Endothelial cell of umbilical vein (primary cell): ENCODE results near the gene ADARB1. TPM values are rescaled to one million over a fixed set of nuclear protein-coding genes. Genes with fewer than 3 reads are reported as not detected.

Source experiments
- BruUV-seq: library from RNA; stranded (reverse); fragments of 400-500 nt; replicated peaks from 2 replicates; lab custom pipeline; 2021; lab: Mats Ljungman, UMichigan
- CTCF ChIA-PET: fragments of 300-600, 350-600 bp; sonication (Branson Sonifier 250); formaldehyde crosslinking; loops from one replicate; lab custom pipeline; 2021; ENCODE audit warnings: antibody characterized with exemption, inconsistent platforms; lab: Charles Lee
- POLR2A ChIA-PET: fragments of 300-600, 350-600 bp; sonication (Branson Sonifier 250); formaldehyde crosslinking; loops from one replicate; lab custom pipeline; 2021; ENCODE audit warnings: antibody characterized with exemption, inconsistent platforms; lab: Charles Lee
- DNase-seq: peaks from one replicate; pipeline ENCODE4 v3.0.0-alpha.2; 2011; ENCODE audit warnings: low read depth, low spot score
- FAIRE-seq: peaks from 2 replicates; lab custom pipeline; 2011; peaks lifted over from hg19 to GRCh38; lab: Jason Lieb, UNC
- H2AFZ ChIP-seq: 2 replicates; pipeline ENCODE4 v1.6.0; 2012; ENCODE audit warnings: low read depth, low read length, control low read depth, inconsistent platforms
- H3K27ac ChIP-seq: 2 replicates; pipeline ENCODE4 v1.5.1; 2011; ENCODE audit warnings: low read depth, mild to moderate bottlenecking, control low read depth, low read length, moderate library complexity; ENCODE audit not compliant: insufficient read depth
- H3K27me3 ChIP-seq, 2 experiments: 2 replicates each; pipeline versions ENCODE4 v1.6.0 to v1.6.1; 2011; ENCODE audit warnings: low read length in 2 of 2, mixed read lengths in 1 of 2; ENCODE audit not compliant: control insufficient read depth in 2 of 2, insufficient read depth in 2 of 2
- H3K36me3 ChIP-seq, 2 experiments: 2 replicates in 1 of 2; 3 replicates in 1 of 2; pipeline ENCODE4 v1.5.1; 2011; ENCODE audit warnings: low read length in 2 of 2, mild to moderate bottlenecking in 1 of 2, moderate library complexity in 1 of 2; ENCODE audit not compliant: control insufficient read depth in 2 of 2, insufficient read depth in 2 of 2; ENCODE audit errors: extremely low read depth in 1 of 2
- H3K4me1 ChIP-seq: 3 replicates; pipeline ENCODE4 v1.5.1; 2011; ENCODE audit warnings: mild to moderate bottlenecking, low read length; ENCODE audit not compliant: control insufficient read depth, insufficient read depth; ENCODE audit errors: extremely low read depth
- H3K4me2 ChIP-seq: 2 replicates; pipeline ENCODE4 v1.6.1; 2011; ENCODE audit warnings: low read length, control low read depth, mixed read lengths; ENCODE audit not compliant: insufficient read depth
- H3K4me3 ChIP-seq, 3 experiments: fragments of 200-600 bp in 1 of 3; sonication (generic), shearing (Covaris generic) in 1 of 3; replicated peaks in 1 of 3; 2 replicates each; pipeline ENCODE4 v1.5.1; 2011 to 2016; ENCODE audit warnings: control low read depth in 3 of 3, low read length in 3 of 3, mild to moderate bottlenecking in 2 of 3, inconsistent platforms in 1 of 3, low read depth in 1 of 3, moderate library complexity in 1 of 3; ENCODE audit not compliant: insufficient read depth in 1 of 3
- H3K79me2 ChIP-seq: 2 replicates; pipeline ENCODE4 v1.6.0; 2012; ENCODE audit warnings: low read length, inconsistent platforms; ENCODE audit not compliant: control insufficient read depth, insufficient read depth
- H3K9ac ChIP-seq: replicated peaks from 2 replicates; pipeline ENCODE3; 2011; ENCODE audit warnings: low read length, control low read depth; ENCODE audit not compliant: insufficient read depth; ENCODE audit errors: extremely low read depth
- H3K9me1 ChIP-seq: replicated peaks from 3 replicates; pipeline ENCODE4 v1.6.0; 2011; ENCODE audit warnings: mild to moderate bottlenecking, low read length; ENCODE audit not compliant: control insufficient read depth, insufficient read depth; ENCODE audit errors: extremely low read depth
- H3K9me3 ChIP-seq: replicated peaks from 2 replicates; pipeline ENCODE4 v1.5.1; 2012; ENCODE audit warnings: low read length, inconsistent platforms; ENCODE audit not compliant: control insufficient read depth, insufficient read depth
- H4K20me1 ChIP-seq: replicated peaks from 2 replicates; pipeline ENCODE3; 2011; ENCODE audit warnings: mild to moderate bottlenecking, low read length; ENCODE audit not compliant: control insufficient read depth, insufficient read depth; ENCODE audit errors: extremely low read depth
- EZH2 ChIP-seq: IDR thresholded peaks from 2 replicates; pipeline ENCODE4 v1.6.1; 2012; ENCODE audit warnings: borderline replicate concordance, low read depth, mild to moderate bottlenecking, moderate library complexity, low read length, inconsistent platforms; ENCODE audit not compliant: severe bottlenecking
- FOS ChIP-seq: IDR thresholded peaks from 2 replicates; pipeline ENCODE4 v1.6.1; 2011; ENCODE audit warnings: mild to moderate bottlenecking, low read length, moderate library complexity, borderline replicate concordance; ENCODE audit not compliant: insufficient read depth
- GATA2 ChIP-seq: IDR thresholded peaks from 2 replicates; pipeline ENCODE4 v1.7.0; 2011; ENCODE audit warnings: low read depth, mild to moderate bottlenecking, moderate library complexity, mixed read lengths, low read length; ENCODE audit not compliant: insufficient read length, insufficient read depth
- JUN ChIP-seq: IDR thresholded peaks from 2 replicates; pipeline ENCODE4 v1.6.1; 2011; ENCODE audit warnings: borderline replicate concordance, low read depth; ENCODE audit not compliant: insufficient read length, insufficient read depth
- MYC ChIP-seq: IDR thresholded peaks from one replicate; pipeline ENCODE4 v1.6.1; 2011; ENCODE audit warnings: mild to moderate bottlenecking, low read depth, low read length
- POLR2A ChIP-seq: IDR thresholded peaks from 2 replicates; pipeline ENCODE4 v1.6.1; 2012; ENCODE audit warnings: low read depth, mild to moderate bottlenecking, control low read depth, low read length
- POLR2AphosphoS5 ChIP-seq: IDR thresholded peaks from 2 replicates; pipeline ENCODE4 v1.6.1; 2012; ENCODE audit warnings: low read depth, mild to moderate bottlenecking, control low read depth, low read length, moderate library complexity; ENCODE audit not compliant: insufficient read depth
- dilution Hi-C: fragments of 300-500 bp; cut with MboI; formaldehyde crosslinking; loops from one replicate; pipeline ENCODE4 v1.15.0; 2019; ENCODE audit warnings: low sequenced_read_pairs; ENCODE audit not compliant: extremely low pct_ligation_motif_present
- intact Hi-C: fragments of 100-400 bp; cut with micrococcal nuclease; formaldehyde crosslinking; loops from one replicate; pipeline ENCODE4 v1.10.0; 2022
- polyA plus RNA-seq, 4 experiments: library from polyadenylated mRNA; depleted of rRNA in 3 of 4; stranded (reverse) in 3 of 4; unstranded in 1 of 4; fragments of >200 nt; gene quantifications; 2 replicates each; pipeline versions ENCODE4 v1.2.1 to v1.2.3, GENCODE V29; 2011 to 2012; ENCODE audit warnings: missing spikeins in 1 of 4
- total RNA-seq: library from RNA; stranded (reverse); gene quantifications from 2 replicates; pipeline ENCODE4 v1.2.3, GENCODE V29; 2021
- TF ChIP-seq, protein P1 (sequence below), 2 donors: IDR thresholded peaks; 1 replicate in 1 of 2; 2 replicates in 1 of 2; pipeline ENCODE4 v1.5.1; 2011; ENCODE audit warnings: low read length in 2 of 2, mild to moderate bottlenecking in 2 of 2, moderate library complexity in 2 of 2, control low read depth in 1 of 2, inconsistent platforms in 1 of 2, low read depth in 1 of 2; ENCODE audit not compliant: insufficient read depth in 1 of 2; ENCODE audit errors: extremely low read depth in 1 of 2
- TF ChIP-seq, protein P2 (sequence below): IDR thresholded peaks from 2 replicates; pipeline ENCODE4 v1.6.1; 2011; ENCODE audit not compliant: insufficient read depth, insufficient read length

Gene ADARB1
- total and polyA plus RNA-seq, 2 donors (not counting 3 experiments of a cell fraction or from before 2014, with no cell fraction given): 32.5 to 54.3 TPM

DNA sequence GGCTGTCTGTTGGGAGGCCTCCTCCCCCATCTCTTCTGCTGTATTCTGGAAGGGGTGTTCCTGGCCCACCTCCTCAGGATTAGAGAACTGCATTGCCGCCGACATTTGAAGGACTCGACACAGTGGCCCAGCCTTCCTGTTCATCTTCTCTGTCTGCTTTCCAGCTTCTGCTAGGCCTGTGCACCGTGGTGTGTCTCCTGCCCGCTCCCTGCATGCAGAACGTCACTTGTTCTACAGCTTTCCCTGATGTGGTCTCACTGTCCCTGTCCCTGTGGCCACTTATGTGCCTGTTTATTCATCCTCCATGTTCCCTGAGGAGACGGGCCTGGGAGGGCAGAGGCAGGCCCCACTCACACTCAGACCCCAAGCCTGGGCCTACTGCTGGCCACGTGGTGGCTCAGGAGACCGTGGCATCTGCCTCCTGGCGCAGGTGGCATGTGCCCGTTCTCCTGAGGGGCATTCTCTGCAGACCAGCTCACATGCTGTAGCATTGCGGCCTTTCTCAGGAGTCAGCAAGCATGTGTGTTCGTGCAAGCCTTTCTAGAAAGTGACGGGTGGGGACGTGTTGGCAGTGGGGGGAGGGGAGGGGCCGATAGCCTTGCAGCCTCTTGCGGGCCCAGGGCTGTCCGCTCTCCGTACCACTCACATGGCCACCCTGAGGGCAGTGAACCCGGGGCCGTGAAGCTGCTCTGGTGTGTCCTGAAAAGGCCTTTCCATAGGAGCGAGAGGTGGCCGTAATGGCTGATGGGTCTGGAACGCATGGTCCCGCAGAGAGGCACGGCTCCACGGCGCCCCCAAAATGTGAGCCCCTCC is 177.5 kb downstream of the ADARB1 start:
- intact Hi-C loops: no loop called here
- no peak for FAIRE-seq
- Histone ChIP-seq H3K27ac (no peak overlapping the region), H3K36me3 (no peaks in the 10 kb centered on the region), H2AFZ (no peak overlapping the region), H3K4me2 (no peak overlapping the region), H3K9ac (no peak overlapping the region), H3K79me2 (no peaks in the 10 kb centered on the region), H3K4me3 (no peak overlapping the region), H4K20me1 (no peaks in the 10 kb centered on the region), H3K4me1 (no peaks in the 10 kb centered on the region), H3K9me1 (no peaks in the 10 kb centered on the region), H3K27me3 (peaks cover 3 to 18% of the 10 kb centered on the region in 2 experiments), H3K9me3 (no peaks in the 10 kb centered on the region)
- TF ChIP-seq JUN: no peak
- no peak for TF ChIP-seq EZH2
- no peak for TF ChIP-seq FOS
- TF ChIP-seq, protein P1, sequence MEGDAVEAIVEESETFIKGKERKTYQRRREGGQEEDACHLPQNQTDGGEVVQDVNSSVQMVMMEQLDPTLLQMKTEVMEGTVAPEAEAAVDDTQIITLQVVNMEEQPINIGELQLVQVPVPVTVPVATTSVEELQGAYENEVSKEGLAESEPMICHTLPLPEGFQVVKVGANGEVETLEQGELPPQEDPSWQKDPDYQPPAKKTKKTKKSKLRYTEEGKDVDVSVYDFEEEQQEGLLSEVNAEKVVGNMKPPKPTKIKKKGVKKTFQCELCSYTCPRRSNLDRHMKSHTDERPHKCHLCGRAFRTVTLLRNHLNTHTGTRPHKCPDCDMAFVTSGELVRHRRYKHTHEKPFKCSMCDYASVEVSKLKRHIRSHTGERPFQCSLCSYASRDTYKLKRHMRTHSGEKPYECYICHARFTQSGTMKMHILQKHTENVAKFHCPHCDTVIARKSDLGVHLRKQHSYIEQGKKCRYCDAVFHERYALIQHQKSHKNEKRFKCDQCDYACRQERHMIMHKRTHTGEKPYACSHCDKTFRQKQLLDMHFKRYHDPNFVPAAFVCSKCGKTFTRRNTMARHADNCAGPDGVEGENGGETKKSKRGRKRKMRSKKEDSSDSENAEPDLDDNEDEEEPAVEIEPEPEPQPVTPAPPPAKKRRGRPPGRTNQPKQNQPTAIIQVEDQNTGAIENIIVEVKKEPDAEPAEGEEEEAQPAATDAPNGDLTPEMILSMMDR (IDR thresholded peaks at IDR 0.05; ENCODE audit: extremely low read depth in 1 of 2, insufficient read depth in 1 of 2, low read depth in 1 of 2, low read length in 2 of 2): no peak
- no peak for TF ChIP-seq MYC
- TF ChIP-seq, protein P2, sequence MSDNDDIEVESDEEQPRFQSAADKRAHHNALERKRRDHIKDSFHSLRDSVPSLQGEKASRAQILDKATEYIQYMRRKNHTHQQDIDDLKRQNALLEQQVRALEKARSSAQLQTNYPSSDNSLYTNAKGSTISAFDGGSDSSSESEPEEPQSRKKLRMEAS: no peak
- TF ChIP-seq POLR2A: no peak
- no peak for TF ChIP-seq GATA2
- no peak for TF ChIP-seq POLR2AphosphoS5
- ChIA-PET POLR2A (no interaction called here), CTCF (no interaction called here)
- no peak for DNase-seq
- no TSS peak for BruUV-seq
- dilution Hi-C loops: no loop called here
